GM12891 (cell line): ENCODE measurements around the gene ADPRS.
A peak's percentile ranks its signal among the peaks of the same experiment; 100 is the strongest.

ENCODE experiments used
- DNase-seq: peaks from one replicate; pipeline ENCODE4 v3.0.0; 2011; ENCODE audit warnings: low spot score; ENCODE audit not compliant: insufficient read length
- FAIRE-seq: peaks from 2 replicates; lab custom pipeline; 2011; peaks lifted over from hg19 to GRCh38; lab: Jason Lieb, UNC
- PAX5 ChIP-seq: IDR thresholded peaks from 2 replicates; pipeline ENCODE4 v1.6.1; 2011; ENCODE audit warnings: low read length, moderate library complexity, mild to moderate bottlenecking; ENCODE audit not compliant: insufficient read depth, severe bottlenecking
- POLR2A ChIP-seq: IDR thresholded peaks from 2 replicates; pipeline ENCODE4 v1.6.1; 2011; ENCODE audit warnings: low read depth, low read length, control low read depth
- POLR2AphosphoS5 ChIP-seq: IDR thresholded peaks from 2 replicates; pipeline ENCODE4 v1.6.1; 2011; ENCODE audit warnings: low read depth, low read length, control low read depth
- POU2F2 ChIP-seq: IDR thresholded peaks from 2 replicates; pipeline ENCODE4 v1.6.1; 2011; ENCODE audit warnings: low read depth, mild to moderate bottlenecking, control low read depth, low read length, moderate library complexity
- SPI1 ChIP-seq: IDR thresholded peaks from 2 replicates; pipeline ENCODE4 v1.6.1; 2011; ENCODE audit warnings: low read depth, low read length, control low read depth
- TAF1 ChIP-seq: IDR thresholded peaks from 2 replicates; pipeline ENCODE4 v1.6.1; 2011; ENCODE audit warnings: low read depth, low read length, control low read depth

Gene ADPRS

DNA sequence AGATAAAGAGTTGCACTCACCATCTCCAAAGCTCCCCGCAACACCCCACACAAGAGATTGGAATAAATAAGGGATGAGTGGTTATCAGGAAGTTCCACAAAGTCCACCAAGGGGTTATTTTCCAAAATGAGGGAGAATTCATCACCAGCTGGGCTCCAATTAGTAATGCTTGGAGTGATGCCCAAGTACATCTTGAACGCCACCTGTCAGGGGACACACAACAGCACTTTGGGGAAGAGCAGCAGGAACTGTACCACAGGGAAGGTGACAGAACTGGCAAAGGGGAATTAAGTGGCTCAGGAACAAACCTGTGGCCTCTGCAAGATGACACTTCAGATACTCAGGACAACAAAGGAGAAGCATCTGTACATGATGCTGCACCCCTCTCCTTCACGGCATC, 49.1 kb downstream of the ADPRS start:
- DNase-seq (no peak), FAIRE-seq (no peak)
- TF ChIP-seq SPI1 (no peak), TAF1 (no peak), POLR2AphosphoS5 (no peak)

DNA sequence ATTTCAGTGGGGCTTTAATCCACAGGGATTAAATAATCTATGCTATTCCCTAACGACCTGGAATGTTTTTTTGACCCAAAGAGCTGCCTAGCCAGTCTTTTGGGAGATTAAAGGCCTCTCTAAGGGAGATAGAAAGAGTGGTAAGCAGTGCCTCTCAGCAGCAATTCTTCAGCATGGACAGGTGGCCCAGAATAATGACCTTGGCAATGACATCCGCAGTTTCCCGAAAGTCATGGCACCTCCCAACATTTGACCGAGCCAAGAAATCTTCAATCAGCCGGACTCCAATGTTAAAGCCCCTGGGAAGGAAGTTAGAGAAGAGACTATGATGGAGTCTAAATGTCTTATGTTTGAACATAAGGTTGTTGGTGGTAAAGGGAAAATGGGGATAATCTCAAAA, 50.8 kb downstream of the ADPRS start:
- TF ChIP-seq PAX5: no peak
- TF ChIP-seq POU2F2: no peak
- FAIRE-seq (no peak), DNase-seq (no peak)

DNA sequence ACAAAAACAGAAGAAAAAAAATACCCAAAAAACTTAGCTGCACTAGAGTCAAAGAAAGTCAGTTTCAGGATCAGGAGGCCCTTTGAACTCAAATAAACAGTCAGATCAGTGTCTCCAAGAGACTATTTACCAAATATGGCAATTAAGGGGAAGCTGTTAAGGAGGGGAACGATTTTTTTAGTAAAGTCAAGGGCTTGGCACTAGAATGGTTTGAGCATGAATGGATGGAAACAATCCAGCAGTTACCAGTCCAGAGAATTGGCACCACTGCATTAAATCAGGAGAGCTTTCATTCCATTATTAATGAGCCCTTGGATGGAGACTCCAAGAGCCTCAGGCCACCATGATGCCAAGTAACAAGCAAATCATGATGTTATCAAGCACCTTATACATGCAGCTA, 53.4 kb downstream of the ADPRS start:
- FAIRE-seq (no peak), DNase-seq (no peak)
- TF ChIP-seq SPI1 (no peak), PAX5 (no peak), TAF1 (no peak), POLR2AphosphoS5 (no peak), POU2F2 (no peak), POLR2A (no peak)

DNA sequence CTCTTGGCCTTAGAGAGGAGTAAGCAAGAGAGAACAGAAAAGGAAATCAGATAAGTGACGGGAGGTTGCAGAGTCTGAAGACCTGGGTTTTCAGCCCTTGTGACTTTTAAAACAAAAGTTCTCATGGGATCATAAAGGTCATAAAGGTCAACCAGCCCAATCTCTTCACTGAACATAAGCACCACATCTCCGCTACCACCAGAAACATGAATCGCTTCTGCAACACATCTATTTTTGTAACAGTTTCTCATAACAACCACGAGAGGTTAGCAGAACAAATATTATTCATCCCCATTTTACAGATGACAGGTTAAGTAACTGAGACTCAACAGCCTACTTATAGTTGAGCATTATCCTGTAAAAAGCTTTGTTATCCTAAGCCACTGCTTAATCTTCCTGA, 54.7 kb downstream of the ADPRS start:
- no peak for DNase-seq
- FAIRE-seq: peak; percentile 61

More for the DNA sequence above, 54.7 kb downstream of the ADPRS start:
- no peak for TF ChIP-seq SPI1
- no peak for TF ChIP-seq POLR2A
- TF ChIP-seq POU2F2: no peak
- no peak for TF ChIP-seq PAX5
- TF ChIP-seq TAF1: no peak
- no peak for TF ChIP-seq POLR2AphosphoS5
